Neural progenitor cell (in vitro differentiated cells): ENCODE results near the gene NDUFS2.

Source experiments
- CTCF ChIP-seq: fragments of 200-600 bp; sonication (generic); IDR thresholded peaks from 2 replicates; pipeline ENCODE4 v1.5.1; 2017; ENCODE audit warnings: antibody characterized with exemption, mild to moderate bottlenecking
- EZH2 ChIP-seq: fragments of 200-600 bp; sonication (generic); IDR thresholded peaks from 2 replicates; pipeline ENCODE4 v1.6.1; 2017; ENCODE audit warnings: antibody characterized with exemption, mild to moderate bottlenecking, moderate library complexity

- TF ChIP-seq CTCF (no peak), EZH2 (no peak)
These were observed 16.9 kb upstream of the NDUFS2 start for GRCh38 chr1:161185282-161185682.
